SU-DHL-6 (cell line): ENCODE measurements around the gene SPRR1B.

ENCODE experiments used
- H2AFZ ChIP-seq: fragments of 200-600 bp; sonication (generic); 2 replicates; pipeline ENCODE4 v1.6.1; 2014; ENCODE audit warnings: low read depth, mild to moderate bottlenecking, moderate library complexity, mixed read lengths, antibody characterized with exemption, low read length; ENCODE audit not compliant: severe bottlenecking
- H3F3A ChIP-seq: fragments of 200-600 bp; shearing (Covaris generic); 2 replicates; pipeline ENCODE4 v1.6.0; 2016; ENCODE audit warnings: antibody characterized with exemption, mild to moderate bottlenecking; ENCODE audit not compliant: insufficient read depth
- H3K27ac ChIP-seq: fragments of 200-600 bp; sonication (generic); 2 replicates; pipeline ENCODE4 v1.5.1; 2016; ENCODE audit warnings: low read depth, mild to moderate bottlenecking, low read length, moderate library complexity, mixed read lengths
- H3K27me3 ChIP-seq: fragments of 200-600 bp; sonication (generic), shearing (Covaris generic); 2 replicates; pipeline ENCODE4 v1.6.0; 2014; ENCODE audit warnings: mild to moderate bottlenecking, low read length
- H3K36me3 ChIP-seq: fragments of 200-600 bp; sonication (generic); 2 replicates; pipeline ENCODE4 v1.6.1; 2014; ENCODE audit warnings: mild to moderate bottlenecking, low read length, mixed read lengths
- H3K4me2 ChIP-seq: fragments of 300-600, 200-600 bp; shearing (Covaris generic), sonication (generic); 2 replicates; pipeline ENCODE4 v1.6.0; 2014; ENCODE audit warnings: low read length, low read depth, mild to moderate bottlenecking; ENCODE audit not compliant: poor library complexity, severe bottlenecking
- H3K4me3 ChIP-seq: fragments of 200-600 bp; sonication (generic); 2 replicates; pipeline ENCODE4 v1.5.1; 2014; ENCODE audit warnings: antibody characterized with exemption, low read length, mild to moderate bottlenecking, mixed read lengths; ENCODE audit not compliant: insufficient read depth, poor library complexity, severe bottlenecking
- H3K79me2 ChIP-seq: fragments of 200-600 bp; sonication (generic); 2 replicates; pipeline ENCODE4 v1.6.1; 2014; ENCODE audit warnings: mild to moderate bottlenecking, low read length, moderate library complexity; ENCODE audit not compliant: insufficient read depth
- H3K9ac ChIP-seq: fragments of 200-600 bp; sonication (generic); 2 replicates; pipeline ENCODE4 v1.7.0; 2014; ENCODE audit warnings: mild to moderate bottlenecking, low read length
- H3K9me2 ChIP-seq: fragments of 200-600 bp; sonication (generic); replicated peaks from 2 replicates; pipeline ENCODE4 v1.6.1; 2014; ENCODE audit warnings: low read length; ENCODE audit not compliant: insufficient read depth
- H3K9me3 ChIP-seq: fragments of 200-600 bp; sonication (generic); 2 replicates; pipeline ENCODE4 v1.6.1; 2014; ENCODE audit warnings: low read length, mixed read lengths; ENCODE audit not compliant: insufficient read depth
- H4K20me1 ChIP-seq: fragments of 200-600 bp; sonication (generic); 2 replicates; pipeline ENCODE4 v1.6.1; 2014; ENCODE audit warnings: low read depth, mild to moderate bottlenecking, antibody characterized with exemption, low read length, moderate library complexity, mixed read lengths
- EZH2phosphoT487 ChIP-seq: fragments of 200-600 bp; sonication (generic), shearing (Covaris generic); conservative IDR thresholded peaks from 2 replicates; pipeline ENCODE4 v1.6.1; 2018; ENCODE audit warnings: mild to moderate bottlenecking, antibody characterized with exemption, low read length, moderate library complexity, mixed read lengths
- TF ChIP-seq, protein P1 (sequence below): fragments of 200-600 bp; sonication (generic); IDR thresholded peaks from one replicate; pipeline ENCODE4 v1.5.1; 2017; ENCODE audit warnings: antibody characterized with exemption, mild to moderate bottlenecking, low read length, moderate library complexity; ENCODE audit not compliant: insufficient read depth, poor library complexity, severe bottlenecking

The SPRR1B gene

DNA sequence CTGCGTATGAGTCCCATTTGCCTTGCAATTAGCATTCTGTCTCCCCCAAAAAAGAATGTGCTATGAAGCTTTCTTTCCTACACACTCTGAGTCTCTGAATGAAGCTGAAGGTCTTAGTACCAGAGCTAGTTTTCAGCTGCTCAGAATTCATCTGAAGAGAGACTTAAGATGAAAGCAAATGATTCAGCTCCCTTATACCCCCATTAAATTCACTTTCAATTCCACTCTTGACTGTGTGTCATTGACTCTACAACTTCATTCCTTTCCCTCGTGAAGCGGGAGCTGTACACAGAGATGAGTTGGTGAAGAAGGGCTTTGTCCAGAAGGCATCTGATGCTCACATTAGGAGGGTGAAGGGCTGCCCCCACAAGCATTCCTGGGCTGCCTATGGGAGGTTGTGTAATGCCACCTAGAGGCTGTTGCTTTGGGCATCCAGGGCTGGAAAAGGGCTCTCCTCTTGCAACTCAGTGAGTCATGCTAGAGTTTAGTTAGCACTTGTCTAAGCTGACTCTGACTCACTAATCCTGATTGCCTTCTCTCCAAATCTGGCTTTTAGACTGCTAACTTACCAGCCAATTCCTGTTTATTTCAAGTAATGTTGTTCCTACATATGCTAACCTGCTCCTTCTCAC is 1.8 kb downstream of the SPRR1B start:
- H3K27me3 ChIP-seq = no peaks in the 10 kb centered on the region
- no peak overlapping the region for H3K4me3 ChIP-seq
- no peaks in the 10 kb centered on the region for H3F3A ChIP-seq
- no peaks in the 10 kb centered on the region for H3K79me2 ChIP-seq
- H3K27ac ChIP-seq = no peak overlapping the region
- H3K36me3 ChIP-seq = no peaks in the 10 kb centered on the region
- H4K20me1 ChIP-seq = no peaks in the 10 kb centered on the region
- no peak overlapping the region for H3K4me2 ChIP-seq
- no peaks in the 10 kb centered on the region for H3K9me3 ChIP-seq
- no peak for TF ChIP-seq EZH2phosphoT487
- TF ChIP-seq, protein P1, sequence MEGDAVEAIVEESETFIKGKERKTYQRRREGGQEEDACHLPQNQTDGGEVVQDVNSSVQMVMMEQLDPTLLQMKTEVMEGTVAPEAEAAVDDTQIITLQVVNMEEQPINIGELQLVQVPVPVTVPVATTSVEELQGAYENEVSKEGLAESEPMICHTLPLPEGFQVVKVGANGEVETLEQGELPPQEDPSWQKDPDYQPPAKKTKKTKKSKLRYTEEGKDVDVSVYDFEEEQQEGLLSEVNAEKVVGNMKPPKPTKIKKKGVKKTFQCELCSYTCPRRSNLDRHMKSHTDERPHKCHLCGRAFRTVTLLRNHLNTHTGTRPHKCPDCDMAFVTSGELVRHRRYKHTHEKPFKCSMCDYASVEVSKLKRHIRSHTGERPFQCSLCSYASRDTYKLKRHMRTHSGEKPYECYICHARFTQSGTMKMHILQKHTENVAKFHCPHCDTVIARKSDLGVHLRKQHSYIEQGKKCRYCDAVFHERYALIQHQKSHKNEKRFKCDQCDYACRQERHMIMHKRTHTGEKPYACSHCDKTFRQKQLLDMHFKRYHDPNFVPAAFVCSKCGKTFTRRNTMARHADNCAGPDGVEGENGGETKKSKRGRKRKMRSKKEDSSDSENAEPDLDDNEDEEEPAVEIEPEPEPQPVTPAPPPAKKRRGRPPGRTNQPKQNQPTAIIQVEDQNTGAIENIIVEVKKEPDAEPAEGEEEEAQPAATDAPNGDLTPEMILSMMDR = no peak
- no peak overlapping the region for H3K9ac ChIP-seq
- no peak overlapping the region for H2AFZ ChIP-seq
- no peaks in the 10 kb centered on the region for H3K9me2 ChIP-seq

- Histone ChIP-seq H3K27ac (no peak overlapping the region), H4K20me1 (no peaks in the 10 kb centered on the region), H3F3A (no peaks in the 10 kb centered on the region), H3K79me2 (no peaks in the 10 kb centered on the region), H3K4me2 (no peak overlapping the region), H3K9me3 (no peaks in the 10 kb centered on the region), H3K27me3 (no peaks in the 10 kb centered on the region), H2AFZ (no peak overlapping the region), H3K4me3 (no peak overlapping the region), H3K9ac (no peak overlapping the region), H3K36me3 (no peaks in the 10 kb centered on the region), H3K9me2 (no peaks in the 10 kb centered on the region)
- TF ChIP-seq, protein P1 = no peak
Observed at GRCh38 chr1:153035211-153035610, 4.2 kb downstream of the SPRR1B start.

- Histone ChIP-seq H3K9me3 (no peaks in the 10 kb centered on the region), H2AFZ (no peak within 1 kb of the TSS), H4K20me1 (no peaks in the 10 kb centered on the region), H3K4me3 (no peak within 1 kb of the TSS), H3K27me3 (no peaks in the 10 kb centered on the region), H3K9ac (no peak within 1 kb of the TSS), H3K27ac (no peak within 1 kb of the TSS), H3K79me2 (no peaks in the 10 kb centered on the region), H3K4me2 (no peak within 1 kb of the TSS), H3K9me2 (no peaks in the 10 kb centered on the region), H3K36me3 (no peaks in the 10 kb centered on the region), H3F3A (no peaks in the 10 kb centered on the region)
- no peak for TF ChIP-seq EZH2phosphoT487
- TF ChIP-seq, protein P1 = no peak
Observed at GRCh38 chr1:153040950-153041631, 10.1 kb downstream of the SPRR1B start, which contains the start of gene SPRR2D. Gene SPRR2D, minus strand, starts transcription at chr1:153041120. Its CDS starts 774 bp downstream, at chr1:153040346.
